GM18520 (cell line): ENCODE results near the gene CIB4.

Experiments
- ATAC-seq: cut with Tn5 transposase; IDR thresholded peaks from one replicate; pipeline ENCODE4 v1.9.1; 2021; ENCODE audit not compliant: unreplicated experiment

CIB4 gene

DNA sequence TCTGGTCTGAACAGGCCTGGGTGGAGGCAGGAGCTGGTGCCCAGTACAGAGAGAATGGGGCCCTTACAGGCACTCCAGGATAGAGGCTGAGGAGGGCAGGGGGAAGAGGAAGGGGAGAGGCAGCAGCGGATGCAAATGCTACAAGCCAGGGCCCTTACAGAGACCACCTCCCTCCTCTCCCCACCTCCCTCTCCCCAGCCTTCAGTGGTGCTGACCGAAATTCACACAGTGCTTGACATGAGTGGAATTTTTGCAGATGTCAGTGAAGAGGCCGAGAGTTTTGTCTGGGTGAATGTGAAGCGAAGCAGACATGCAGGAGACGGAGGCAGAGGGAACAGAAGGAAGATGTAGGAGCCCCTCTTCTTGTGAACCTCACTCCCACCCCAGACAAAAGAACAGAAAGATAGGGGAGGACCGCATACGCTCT lies 31.9 kb downstream of the CIB4 start:
- no peak for ATAC-seq

DNA sequence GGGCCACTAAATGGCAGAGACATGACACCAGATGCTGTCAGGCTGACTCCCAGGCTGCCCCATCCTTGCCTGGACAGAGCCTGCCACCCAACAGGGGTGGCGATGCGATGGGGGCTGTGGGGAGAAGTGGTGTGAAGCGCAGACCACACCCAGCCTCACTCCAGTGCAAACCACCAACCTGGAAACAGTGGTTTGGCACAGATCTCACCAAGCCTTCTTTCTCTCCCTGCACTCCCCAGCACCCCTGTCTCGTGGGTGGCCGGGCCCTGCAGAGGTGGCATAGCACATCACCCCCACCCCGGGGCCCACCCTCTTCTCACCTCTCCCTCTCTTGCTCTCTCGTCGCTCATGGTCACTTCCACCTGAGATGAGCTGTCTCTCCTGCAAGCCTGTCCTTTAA lies 32.6 kb downstream of the CIB4 start:
- ATAC-seq, result no peak

DNA sequence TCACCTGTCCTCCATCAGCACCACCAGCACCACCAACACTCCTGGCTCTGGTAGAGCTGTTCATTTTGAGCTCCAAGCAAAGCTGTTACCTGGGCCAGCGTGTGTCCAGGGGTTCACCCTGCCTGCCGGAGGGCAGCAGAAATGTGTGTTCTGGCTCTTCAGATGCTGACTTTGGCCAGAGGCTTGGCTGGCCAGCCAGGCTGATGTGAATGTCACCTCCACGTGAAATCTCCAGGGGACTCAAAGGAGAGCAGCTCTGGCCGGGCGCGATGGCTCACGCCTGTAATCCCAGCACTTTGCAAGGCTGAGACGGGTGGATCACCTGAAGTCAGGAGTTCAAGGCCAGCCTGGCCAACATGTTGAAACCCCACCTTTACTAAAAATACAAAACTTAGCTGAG lies 33.5 kb downstream of the CIB4 start:
- no peak for ATAC-seq

DNA sequence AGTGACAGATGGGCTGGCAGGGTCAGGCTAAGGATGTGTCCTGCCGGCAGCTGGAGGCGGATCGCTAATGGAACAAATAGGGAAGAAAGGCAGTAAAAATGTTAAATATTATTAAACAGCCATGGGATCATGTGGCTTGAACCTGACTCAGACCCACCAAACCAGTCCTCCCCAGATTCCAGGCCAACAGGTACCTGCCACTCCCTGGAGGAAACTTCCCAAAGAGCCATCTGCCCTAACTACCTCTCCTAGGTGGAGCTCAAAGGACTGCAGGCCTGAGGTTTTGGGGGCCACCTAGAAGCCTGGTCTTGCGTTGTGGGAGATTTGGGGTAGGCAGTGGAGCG lies 34.3 kb downstream of the CIB4 start:
- ATAC-seq, result no peak

DNA sequence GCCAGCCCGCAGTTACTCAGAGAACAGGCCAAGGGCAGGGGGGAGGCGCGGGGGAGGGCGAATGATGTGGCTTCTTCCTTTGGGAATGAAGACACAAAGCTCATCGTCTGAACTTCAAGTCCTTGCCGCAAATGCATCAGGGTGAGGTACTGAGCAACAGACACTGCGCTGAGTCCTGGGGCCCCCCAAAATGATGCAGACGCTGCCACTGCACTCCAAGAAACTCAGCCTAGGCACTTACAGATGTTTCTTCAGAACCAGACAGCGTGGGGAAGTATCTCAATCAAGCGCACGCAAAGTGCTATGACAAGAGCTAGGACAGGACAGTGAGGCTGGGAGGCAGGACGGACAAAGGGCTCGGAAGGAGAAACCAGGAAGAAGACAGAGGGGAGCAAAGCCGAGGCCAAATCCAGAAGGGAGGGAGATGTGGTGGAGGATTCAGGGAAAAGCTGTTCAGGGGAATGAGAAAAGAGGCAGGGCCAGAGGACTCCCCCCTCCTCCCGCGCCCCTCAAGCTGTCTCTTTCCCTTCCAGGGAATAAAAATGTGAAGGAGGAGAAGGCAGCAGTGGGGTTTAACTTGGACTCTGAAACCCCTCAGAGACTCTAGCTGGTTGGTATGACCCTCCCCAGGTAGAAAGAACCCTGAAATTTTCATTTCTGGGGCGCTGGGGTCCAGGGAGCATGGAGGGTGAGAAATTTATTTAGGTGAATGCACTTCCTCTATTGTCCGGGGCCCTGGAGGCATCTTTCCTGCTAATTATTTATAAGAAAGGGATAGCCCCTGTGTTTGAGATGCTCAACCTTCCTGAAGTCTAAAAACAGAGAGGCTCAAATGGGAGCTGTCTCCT lies 34.9 kb downstream of the CIB4 start:
- ATAC-seq, result no peak

DNA sequence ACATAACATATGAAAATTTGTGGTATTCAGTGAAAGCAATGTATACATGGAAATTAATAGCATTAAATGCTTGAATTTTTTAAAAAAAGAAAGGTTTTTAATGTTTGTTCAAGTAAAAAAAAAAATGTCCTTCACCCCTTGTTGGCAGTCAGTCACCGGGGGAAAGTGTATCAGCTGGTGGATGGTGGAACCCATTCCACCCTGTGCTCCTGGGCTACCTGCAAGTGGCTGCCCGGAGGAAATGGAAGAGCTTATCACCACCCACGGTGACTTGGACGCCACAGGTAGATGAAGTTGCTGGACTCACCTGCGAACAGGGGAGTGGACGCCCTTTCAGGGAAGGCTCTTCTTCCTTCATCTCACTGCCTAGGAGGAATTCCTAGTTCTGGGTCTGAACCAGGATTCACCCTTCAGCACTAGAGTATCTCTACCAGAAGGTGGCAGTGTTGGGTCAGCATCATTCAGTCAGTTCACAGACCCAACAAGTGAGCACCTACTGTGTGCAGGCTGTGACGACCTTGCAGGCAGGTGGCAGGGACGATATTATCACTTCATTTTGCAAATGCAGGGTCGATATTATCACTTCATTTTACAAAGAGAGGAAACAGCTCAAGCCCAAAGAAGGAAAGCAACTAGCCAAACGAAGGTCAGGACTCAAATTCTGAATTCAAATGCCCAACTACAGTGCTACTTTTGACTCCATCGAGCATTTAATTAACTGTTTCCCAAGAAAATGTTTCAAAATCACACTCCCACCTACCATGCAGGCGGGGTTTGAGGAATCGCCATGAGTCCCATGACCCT lies 35.8 kb downstream of the CIB4 start:
- ATAC-seq, result no peak

DNA sequence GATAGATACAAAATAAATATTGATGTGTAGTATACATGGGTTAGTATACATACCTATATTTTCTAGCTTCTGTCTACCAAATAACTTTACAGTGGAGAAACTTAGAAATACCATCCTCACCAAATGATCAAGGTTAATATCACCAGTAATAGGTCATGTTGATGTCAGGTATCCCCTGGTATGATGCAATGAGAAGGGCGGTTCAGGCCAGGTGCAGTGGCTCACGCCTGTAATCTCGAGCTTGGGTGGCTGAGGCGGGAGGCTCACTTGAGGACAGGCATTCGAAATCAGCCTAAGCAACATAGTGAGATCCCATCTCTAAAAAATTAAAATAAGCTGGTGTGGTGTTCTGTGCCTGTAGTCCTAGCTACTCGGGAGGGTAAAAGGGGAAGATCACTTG lies 38.6 kb downstream of the CIB4 start:
- ATAC-seq, result no peak

DNA sequence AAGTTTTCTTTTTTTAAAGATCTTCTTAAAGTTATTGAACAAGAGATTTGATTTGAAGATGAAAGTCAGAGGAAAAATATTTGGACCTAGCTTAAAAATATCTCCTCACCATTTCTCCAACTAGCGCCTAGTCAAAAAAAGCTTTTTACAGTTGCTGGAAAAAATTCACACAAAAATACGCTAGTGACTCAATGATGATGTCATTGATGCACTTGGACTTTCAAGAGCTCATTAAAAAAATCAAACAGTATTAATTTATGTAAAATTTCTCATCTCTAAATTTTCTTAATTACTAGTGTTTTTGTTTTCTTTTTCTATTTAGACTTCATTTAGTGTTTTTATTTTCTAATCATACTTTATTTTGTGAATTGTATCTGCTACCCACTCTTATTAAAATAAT lies 41.8 kb downstream of the CIB4 start:
- ATAC-seq, result no peak

DNA sequence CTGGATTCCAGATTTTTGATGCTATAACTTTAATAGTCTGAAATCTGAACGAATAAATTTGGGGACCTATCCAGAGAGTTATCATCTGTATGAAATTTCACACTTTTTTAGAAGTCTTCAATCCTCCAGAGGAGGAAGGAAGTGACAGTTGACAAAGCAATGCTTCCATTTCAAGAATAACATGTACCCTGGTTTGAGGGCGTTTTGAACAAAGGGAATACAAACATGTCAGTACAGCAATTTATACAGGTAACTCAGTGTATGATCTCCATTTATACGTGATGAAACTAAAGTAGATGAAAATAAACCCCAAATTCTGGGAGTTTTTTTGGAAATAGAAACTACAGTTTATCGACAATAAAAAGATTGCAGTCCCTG lies 42.2 kb downstream of the CIB4 start:
- ATAC-seq, result no peak

DNA sequence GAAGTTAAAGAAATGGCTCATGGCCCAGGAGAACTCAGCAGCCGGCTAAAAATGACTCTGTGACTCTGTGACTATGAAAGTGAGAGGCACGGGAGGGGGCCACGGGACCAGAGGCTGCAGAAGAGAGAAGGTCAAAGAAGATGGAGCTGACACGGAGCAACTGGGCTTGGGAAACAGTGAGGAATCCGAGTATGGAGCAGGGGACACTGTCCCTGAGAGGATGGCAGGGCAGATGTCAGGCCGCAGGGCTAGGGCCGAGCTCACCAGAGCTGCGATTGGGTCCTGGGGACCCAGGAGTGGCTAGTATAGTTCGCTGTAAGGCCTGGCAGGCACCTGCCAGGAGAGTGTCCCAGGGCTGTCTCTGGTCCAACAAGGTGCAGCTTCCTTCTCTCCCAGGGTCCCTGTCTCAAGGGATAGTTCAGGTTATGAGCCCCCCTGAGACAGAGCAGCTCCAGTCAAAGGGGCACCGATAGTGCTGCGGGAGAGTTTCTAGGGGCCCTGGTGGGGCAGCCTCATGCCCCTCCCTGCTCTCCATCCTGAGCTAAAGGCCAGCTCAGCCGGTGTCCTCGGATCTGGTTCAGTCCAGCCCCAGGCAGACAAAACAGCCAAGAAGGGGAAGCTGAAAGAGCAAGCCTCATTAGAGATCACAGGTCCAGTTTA lies 42.7 kb downstream of the CIB4 start:
- ATAC-seq, result no peak

DNA sequence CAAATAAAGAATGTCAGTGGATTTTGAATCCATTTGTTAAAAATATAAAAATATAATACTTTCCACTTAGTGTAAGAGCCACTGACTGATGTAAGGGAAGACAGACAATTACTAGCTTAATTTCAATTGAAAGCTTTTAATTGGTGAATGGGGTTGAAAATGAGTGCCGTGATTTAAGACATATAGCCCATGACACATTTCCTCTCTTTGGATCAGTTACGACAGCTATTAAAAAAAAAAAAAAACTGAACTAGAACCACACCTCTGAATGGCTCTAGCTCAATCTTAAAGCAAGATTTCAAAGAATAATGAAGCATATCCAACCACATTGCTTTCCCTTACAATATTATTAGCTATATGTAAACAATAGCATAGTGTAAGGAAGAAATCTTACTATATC lies 44.0 kb downstream of the CIB4 start:
- ATAC-seq, result no peak

DNA sequence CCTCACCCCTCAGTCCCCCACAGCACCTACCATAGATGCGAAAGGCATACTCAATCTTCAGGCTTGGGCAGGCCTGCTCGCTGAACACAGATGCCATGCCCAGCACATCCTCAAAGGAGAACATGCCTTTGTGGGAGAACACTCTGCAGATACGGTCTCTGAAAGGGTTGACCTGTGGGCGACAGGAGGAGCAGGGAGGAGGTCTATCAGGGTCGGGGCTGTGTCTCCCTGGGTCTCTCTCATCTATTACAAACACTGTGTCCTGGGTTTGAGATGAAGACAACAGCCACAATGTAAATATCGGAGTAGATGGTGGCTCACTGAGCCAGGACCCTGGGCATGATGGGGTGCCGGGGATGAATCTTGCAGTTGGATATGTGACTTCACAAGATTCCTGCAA lies 46.0 kb downstream of the CIB4 start:
- ATAC-seq, result no peak

DNA sequence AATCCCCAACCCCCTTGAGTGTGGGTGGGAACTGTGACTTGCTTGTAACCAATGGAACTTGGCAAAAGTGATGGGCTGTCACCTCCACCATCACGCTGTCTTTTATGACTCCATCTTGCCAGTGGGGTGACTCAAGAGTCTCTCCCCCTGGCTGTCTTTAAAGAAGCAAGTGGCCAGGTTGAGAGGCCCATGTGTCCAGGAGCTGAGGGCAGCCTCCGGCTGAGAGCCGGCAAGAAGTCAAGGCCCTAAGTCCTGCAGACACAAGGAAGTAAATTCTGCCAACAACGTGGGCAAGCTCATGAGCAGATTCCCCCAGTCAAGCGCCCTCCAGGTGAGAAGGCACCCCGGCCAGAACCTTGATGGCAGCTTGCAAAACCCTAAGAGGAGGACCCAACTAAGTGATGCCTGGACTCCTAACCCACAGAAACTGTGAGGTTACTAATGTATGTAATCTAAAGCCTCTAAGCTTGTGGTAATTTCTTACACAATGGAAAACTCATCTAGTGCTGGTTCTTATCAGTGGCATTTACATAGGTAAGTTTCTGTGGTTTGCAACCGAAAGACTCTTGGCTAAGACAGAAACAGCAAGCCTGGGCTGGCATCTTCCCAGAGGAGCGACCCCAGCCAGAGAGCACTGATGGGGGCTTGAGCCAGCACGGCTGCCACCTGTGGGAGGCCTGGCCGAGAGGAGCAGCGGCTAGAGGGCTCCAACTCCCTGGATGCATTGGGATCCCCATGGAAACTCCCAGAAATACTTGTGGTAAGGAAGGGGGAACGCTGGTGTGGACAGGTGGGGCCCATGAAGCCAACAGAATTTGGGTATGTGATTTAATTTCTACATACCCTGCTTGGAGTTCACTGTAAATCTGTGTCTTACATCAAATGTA lies 49.3 kb downstream of the CIB4 start:
- peak; percentile 68 for ATAC-seq

DNA sequence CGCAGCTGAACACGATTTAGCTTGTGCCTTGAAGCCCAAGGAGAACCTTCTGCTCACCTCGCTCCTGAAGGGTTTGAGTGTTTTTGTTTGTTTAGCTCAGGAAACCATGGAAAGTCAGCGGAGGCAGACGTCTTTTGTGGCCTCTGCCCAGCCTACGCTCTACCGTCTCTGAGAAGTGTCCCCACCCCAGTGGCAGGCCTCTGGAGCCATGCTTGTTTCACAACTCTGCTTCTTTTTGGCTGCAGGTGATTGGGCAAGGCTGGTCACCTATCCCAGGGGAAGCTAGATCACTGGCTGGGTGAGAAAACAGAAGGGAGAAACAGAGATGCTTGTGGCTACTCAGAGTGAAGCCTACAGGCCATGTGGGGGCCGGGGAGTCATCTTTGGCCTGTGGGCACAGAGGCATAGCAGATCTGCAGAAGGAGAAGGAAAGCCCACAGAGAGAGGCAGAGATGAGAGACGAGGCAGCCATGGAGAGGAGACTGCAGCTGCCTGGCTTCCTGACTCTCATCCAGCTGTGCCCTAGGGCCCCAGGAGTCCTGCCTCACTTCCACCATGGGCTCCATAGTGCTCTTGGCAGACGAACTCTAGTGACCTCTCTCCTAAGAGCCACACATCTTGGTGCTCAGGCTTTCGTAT lies 50.1 kb downstream of the CIB4 start:
- ATAC-seq, result no peak

DNA sequence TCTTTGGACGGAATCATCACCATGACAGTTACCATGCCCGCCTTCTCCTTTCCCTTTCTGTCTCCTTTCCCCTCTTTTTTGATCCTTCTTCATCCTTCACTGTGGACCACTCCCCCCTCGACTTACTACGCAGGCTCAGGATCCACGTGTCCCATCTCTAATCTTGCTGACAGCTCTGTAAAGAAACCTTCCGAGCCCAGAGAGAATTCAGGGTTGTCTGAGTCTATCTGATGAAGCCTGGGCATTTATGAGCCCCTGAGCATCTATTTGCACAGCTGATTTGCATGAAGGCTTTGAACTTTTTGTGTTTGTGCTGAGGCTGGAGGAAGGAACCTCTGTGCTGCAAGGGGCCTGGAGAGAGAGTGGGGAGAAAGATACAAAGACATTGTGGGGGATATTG lies 50.7 kb downstream of the CIB4 start:
- no peak for ATAC-seq

DNA sequence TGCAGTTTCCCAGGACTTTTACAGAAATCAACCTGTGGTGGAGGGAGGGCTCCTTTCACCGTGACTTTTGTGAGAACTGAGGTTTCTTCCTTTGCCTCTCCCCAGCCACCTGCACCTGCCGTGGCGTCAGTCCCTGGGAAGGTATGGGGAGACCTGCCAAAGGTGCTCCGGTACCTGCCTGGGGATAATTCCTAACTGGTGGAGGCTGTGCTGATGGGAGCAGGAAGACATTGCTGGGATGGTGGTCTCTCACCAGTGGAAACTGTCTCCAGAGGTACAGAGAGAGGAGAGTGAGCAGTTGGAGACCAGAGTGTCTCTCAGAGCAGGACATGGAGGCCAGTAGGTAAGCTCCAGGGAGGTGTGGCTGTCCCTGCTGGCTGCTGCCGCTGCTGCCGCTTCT lies 52.6 kb downstream of the CIB4 start:
- no peak for ATAC-seq

DNA sequence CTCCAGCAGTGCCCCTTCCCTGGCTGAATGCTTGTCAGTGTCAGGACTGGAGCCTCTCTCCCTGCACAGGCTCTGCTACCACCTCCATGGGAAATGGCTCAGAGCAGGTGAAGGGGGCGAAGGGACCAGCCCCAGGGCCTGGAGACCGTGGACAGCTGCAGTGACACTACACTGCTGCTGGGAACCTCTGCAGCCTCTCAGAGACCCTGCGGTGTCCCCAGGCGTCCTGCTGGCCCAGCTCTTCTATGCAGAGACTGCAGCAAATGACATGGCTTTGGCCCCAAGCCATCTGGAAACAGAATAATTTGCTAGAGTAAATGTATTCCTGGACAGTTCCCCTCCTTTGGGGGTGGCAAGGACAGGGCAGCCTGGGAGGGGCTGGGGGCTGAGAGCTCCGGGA lies 53.2 kb downstream of the CIB4 start:
- ATAC-seq, result no peak

DNA sequence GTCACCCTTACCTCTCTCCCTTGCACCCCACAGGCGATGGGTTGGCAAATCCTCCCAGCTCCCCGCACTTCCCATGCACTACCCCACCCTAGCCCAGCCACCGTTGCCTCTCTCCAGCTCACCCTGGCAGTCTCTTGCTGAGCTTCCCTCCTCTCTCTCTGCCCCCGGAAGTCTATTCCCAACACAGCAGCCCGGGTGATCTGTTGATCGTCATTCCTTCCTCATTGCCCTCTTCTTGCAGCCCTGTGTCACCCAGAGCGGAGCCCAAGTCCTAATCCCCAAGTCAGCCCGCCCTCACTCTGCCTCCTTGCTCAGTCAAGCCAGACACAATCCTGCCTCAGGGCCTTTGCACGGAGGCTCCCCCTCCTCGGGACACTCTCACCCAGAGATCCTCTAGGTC lies 55.2 kb downstream of the CIB4 start:
- ATAC-seq, result no peak

DNA sequence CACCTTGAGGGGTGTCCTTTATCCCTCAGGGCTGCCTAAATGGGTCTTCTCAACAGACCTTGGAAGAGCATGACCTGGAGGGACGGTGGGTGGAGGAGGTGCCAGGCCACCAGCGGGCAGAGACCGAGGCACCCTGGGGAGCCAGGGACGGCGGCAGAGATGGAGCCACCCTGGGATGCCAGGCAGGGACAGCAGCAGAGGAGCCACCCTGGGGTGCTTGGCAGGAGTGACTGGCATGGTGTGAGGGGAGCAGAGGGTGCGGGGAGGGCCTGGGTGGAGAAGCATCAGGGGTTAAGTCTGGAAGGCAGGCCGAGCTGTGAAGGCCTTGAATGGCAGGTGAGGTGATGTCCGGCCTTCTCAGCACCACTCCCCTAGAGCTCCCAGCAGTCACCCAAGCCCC lies 56.1 kb downstream of the CIB4 start:
- ATAC-seq, result no peak

DNA sequence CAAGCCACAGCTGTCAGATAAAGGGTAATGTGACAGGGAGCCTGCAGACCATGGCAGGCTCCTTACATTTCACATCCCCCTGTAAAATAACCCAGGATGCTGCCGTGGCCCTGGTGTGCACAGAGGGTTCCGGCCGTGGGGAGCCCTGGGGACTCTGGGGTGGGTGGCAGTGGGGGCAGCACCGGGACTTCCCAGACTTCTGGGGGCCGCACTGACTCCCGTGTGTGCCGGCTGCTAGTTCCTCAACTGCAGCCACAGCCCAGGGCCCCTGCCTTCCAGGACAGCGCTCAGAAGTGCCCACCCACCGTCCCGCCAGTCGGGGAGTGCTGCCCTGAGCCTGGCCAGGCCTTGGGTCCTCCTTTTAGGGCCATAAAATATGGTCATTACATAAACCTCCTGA lies 56.5 kb downstream of the CIB4 start:
- no peak for ATAC-seq

DNA sequence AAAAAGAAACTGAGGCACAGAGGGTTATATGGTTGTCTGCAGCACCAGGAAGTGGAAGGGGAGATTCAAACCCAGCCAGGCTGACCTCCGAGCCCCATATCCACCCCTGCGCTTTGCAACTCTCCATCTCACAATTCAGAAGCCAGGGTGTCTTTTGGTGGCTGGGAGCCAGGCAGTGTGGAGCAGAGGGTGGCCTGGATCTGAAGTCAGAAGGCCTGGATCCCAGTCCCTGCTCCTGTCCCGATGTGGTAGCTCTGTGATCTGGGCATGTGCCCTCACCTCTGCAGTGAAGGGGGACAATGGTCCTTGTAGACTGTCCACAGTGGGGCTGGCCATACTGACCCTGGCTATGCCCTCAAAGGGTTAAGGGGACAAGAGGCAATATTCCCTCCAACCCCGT lies 57.0 kb downstream of the CIB4 start:
- no peak for ATAC-seq
